HG03039 (cell line): Measurements from ENCODE around the gene C14orf119.

ENCODE experiments used
- ATAC-seq: cut with Tn5 transposase; IDR thresholded peaks from one replicate; pipeline ENCODE4 v1.9.1; 2021; ENCODE audit warnings: mild to moderate bottlenecking, moderate library complexity; ENCODE audit not compliant: unreplicated experiment

C14orf119 gene

GRCh38 chr14:23146351-23146910, 51.1 kb downstream of the C14orf119 start:
- ATAC-seq = no peak

- ATAC-seq = no peak
Measured at GRCh38 chr14:23146980-23147379, 51.7 kb downstream of the C14orf119 start.

GRCh38 chr14:23147676-23148075, 52.4 kb downstream of the C14orf119 start:
- no peak for ATAC-seq

GRCh38 chr14:23148591-23149249, 53.4 kb downstream of the C14orf119 start:
- no peak for ATAC-seq

- no peak for ATAC-seq
Measured at GRCh38 chr14:23149745-23150144, 54.4 kb downstream of the C14orf119 start.
